Glutamatergic neuron (in vitro differentiated cells): ENCODE results near the gene IL1F10. TPM values are rescaled to one million over a fixed set of nuclear protein-coding genes. Genes with fewer than 3 reads are reported as not detected.
"Not testable (repeated sequence)": the region's sequence is repeated elsewhere in the genome, so short reads cannot be mapped to it uniquely, and the experiment has no call there.

Experiments
- DNase-seq: peaks from one replicate; pipeline ENCODE4 v3.0.0; 2022
- H3K27ac Mint-ChIP-seq: one replicate; pipeline ENCODE4 v1.8.0; 2020; ENCODE audit warnings: mild to moderate bottlenecking, mixed read lengths, inconsistent platforms; ENCODE audit not compliant: unreplicated experiment
- H3K27me3 Mint-ChIP-seq: one replicate; pipeline ENCODE4 v1.8.0; 2020; ENCODE audit warnings: mild to moderate bottlenecking, moderate library complexity, mixed read lengths, inconsistent platforms; ENCODE audit not compliant: unreplicated experiment
- H3K36me3 Mint-ChIP-seq: one replicate; pipeline ENCODE4 v1.8.0; 2020; ENCODE audit warnings: mild to moderate bottlenecking, mixed read lengths, inconsistent platforms; ENCODE audit not compliant: unreplicated experiment
- H3K4me1 Mint-ChIP-seq: one replicate; pipeline ENCODE4 v1.8.0; 2020; ENCODE audit warnings: mild to moderate bottlenecking, low read depth, mixed read lengths, inconsistent platforms; ENCODE audit not compliant: unreplicated experiment
- H3K4me3 Mint-ChIP-seq: one replicate; pipeline ENCODE4 v1.8.0; 2020; ENCODE audit warnings: mild to moderate bottlenecking, mixed read lengths, inconsistent platforms; ENCODE audit not compliant: unreplicated experiment
- H3K9me3 Mint-ChIP-seq: one replicate; pipeline ENCODE4 v1.8.0; 2020; ENCODE audit warnings: mild to moderate bottlenecking, moderate library complexity, mixed read lengths, inconsistent platforms; ENCODE audit not compliant: unreplicated experiment
- total RNA-seq: library from RNA; stranded (reverse); fragmentation: NEBNext Ultra II Directional; extraction: Animal tissue kit (Norgen Biotek cat#: 25700); gene quantifications from one replicate; pipeline ENCODE4 v1.2.1, GENCODE V29; 2021; ENCODE audit not compliant: unreplicated experiment
- TF ChIP-seq, protein P1 (sequence below): fragments of 200-600 bp; sonication (generic); IDR thresholded peaks from one replicate; pipeline ENCODE4 v1.5.0; 2021; ENCODE audit not compliant: partially characterized antibody, unreplicated experiment

Gene IL1F10
- total RNA-seq, 1 donor from 2014 or later: not detected

DNA sequence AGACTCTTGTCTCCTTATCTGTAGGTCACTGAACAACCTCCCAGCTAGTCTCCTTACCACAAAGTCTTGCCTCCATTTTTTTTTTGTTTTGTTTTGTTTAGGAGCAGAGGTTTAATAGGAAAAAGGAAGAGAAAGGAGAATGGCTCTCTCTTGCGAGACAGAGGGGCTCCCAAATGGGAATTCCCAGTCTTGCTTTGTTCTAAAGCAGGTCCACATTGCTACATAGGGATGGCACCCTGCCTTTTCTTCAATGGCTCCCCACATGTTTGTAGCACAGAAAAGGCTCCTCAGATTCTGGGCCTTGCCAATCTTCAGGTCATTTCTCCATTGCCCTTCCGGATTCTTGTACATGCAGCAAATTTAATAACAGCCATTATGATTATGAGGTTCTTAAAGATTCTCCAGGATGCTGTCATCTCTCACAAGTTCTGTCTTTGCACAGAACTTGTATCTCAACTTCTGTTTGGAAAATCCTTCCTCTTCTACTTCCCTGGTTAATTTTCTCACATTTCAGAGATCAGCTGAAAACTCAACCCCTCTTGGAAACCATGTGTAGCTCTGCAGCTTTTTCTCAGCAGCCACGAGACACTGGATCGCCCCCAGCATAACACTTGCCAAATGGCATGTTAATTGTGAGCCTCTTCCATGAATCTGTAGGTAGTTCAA lies 23.6 kb downstream of the IL1F10 start:
- no peak for DNase-seq
- Mint-ChIP-seq H3K27ac (no peak overlapping the region), H3K4me1 (no peaks in the 10 kb centered on the region), H3K9me3 (peaks cover 1% of the 10 kb centered on the region), H3K27me3 (no peaks in the 10 kb centered on the region), H3K4me3 (no peak overlapping the region), H3K36me3 (no peaks in the 10 kb centered on the region)
- TF ChIP-seq, protein P1, sequence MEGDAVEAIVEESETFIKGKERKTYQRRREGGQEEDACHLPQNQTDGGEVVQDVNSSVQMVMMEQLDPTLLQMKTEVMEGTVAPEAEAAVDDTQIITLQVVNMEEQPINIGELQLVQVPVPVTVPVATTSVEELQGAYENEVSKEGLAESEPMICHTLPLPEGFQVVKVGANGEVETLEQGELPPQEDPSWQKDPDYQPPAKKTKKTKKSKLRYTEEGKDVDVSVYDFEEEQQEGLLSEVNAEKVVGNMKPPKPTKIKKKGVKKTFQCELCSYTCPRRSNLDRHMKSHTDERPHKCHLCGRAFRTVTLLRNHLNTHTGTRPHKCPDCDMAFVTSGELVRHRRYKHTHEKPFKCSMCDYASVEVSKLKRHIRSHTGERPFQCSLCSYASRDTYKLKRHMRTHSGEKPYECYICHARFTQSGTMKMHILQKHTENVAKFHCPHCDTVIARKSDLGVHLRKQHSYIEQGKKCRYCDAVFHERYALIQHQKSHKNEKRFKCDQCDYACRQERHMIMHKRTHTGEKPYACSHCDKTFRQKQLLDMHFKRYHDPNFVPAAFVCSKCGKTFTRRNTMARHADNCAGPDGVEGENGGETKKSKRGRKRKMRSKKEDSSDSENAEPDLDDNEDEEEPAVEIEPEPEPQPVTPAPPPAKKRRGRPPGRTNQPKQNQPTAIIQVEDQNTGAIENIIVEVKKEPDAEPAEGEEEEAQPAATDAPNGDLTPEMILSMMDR: no peak

DNA sequence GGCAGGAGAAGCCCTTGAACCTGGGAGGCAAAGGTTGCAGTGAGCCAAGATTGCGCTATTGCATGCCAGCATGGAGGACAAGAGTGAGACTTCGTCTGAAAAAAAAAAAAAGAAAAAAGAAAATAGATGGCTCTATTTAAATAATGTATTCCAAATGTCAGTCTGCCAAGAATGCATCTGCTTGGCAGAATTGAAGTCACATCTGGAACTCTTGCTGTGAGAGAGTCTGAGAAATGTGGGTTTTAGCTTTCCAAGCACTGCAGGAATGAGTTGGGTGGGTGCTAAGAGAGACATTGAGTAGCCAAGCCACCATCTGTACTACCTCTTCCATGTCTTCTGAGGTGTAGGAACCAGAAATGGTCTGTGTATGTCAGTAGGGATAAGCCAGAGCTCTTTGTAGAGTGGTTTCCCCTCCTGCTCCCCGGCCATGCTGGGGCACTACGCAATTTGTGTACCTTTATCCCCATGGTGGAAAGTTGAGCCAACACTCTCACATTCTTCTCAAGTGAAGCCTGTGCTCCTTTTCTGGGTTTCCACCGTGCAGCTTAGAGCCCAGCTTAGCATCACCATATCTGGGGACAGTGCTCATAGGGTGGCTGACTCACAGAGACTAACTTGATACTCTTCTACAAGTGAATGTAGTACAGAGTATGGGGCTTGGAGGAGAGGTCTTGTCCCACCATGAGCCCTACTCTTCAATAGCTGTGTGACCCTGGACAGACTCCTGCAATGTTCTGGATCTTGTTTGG lies 25.3 kb downstream of the IL1F10 start:
- peaks cover 1% of the 10 kb centered on the region for H3K9me3 Mint-ChIP-seq
- H3K36me3 Mint-ChIP-seq: no peaks in the 10 kb centered on the region
- TF ChIP-seq, protein P1: no peak
- no peak for DNase-seq
- H3K4me1 Mint-ChIP-seq: no peaks in the 10 kb centered on the region
- no peak overlapping the region for H3K27ac Mint-ChIP-seq
- no peak overlapping the region for H3K4me3 Mint-ChIP-seq
- no peaks in the 10 kb centered on the region for H3K27me3 Mint-ChIP-seq

DNA sequence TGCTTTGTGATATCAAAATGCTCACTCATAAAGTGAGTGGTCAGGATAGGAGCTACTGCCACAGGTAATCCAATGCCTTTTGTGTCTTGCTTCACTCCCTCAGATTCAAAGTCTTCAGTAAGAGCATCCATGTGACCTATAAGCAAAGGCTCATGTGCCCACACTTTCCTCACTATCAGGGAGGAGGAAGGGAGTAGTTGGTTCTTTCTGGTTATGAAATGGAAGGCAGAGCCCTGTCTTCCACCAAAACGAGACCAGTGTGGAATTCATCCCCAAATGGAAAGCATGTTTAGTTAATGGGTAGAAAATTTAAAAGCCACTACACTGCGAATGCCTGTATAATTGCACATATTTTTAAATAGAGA lies 25.8 kb downstream of the IL1F10 start:
- Mint-ChIP-seq H3K9me3 (peaks cover 5% of the 10 kb centered on the region), H3K4me3 (no peak overlapping the region), H3K36me3 (no peaks in the 10 kb centered on the region), H3K4me1 (no peaks in the 10 kb centered on the region), H3K27ac (no peak overlapping the region), H3K27me3 (no peaks in the 10 kb centered on the region)
- TF ChIP-seq, protein P1: no peak
- no peak for DNase-seq

DNA sequence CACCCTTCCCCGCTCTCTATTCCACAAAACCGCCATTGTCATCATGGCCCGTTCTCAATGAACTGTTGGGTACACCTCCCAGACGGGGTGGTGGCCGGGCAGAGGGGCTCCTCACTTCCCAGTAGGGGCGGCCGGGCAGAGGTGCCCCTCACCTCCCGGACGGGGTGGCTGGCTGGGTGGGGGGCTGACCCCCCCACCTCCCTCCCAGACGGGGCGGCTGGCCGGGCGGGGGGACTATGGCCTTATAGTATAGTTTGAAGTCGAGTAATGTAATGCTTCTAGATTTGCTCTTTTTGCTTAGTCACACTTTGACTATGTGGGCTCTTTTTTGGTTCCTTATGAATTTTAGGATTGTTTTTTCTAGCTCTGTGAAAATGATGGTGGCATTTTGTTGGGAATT lies 28.5 kb downstream of the IL1F10 start:
- not testable (repeated sequence) for H3K27me3 Mint-ChIP-seq, H3K9me3 Mint-ChIP-seq, H3K4me1 Mint-ChIP-seq, H3K36me3 Mint-ChIP-seq, DNase-seq, H3K4me3 Mint-ChIP-seq
- peak overlapping the region; percentile 59 for H3K27ac Mint-ChIP-seq

DNA sequence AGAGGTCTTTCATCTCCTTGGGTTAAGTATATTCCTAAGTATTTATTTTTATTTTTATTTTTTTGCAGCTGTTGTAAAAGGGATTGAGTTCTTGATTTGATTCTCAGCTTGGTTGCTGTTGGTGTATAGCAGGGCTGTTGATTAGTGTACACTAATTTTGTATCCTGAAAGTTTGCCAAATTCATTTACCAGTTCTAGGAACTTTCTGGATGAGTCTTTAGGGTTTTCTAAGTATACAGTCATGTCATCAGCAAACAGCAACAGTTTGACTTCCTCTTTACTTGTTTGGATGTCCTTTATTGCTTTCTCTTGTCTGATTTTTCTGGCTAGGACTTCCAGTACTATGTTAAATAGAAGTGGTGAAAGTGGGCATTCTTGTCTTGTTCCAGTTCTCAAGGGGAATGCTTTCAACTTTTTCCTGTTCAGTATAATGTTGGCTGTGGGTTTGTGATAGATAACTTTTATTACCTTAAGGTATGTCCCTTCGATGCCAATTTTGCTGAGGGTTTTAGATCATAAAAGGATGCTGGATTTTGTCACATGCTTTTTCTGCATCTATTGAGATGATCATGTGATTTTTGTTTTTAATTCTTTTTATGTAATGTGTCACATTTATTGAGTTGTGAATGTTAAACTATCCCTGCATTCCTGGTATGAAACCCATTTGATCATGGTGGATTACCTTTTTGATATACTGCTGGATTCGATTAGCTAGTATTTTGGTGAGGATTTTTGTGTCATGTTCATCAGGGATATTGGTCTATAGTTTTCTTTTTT lies 29.3 kb downstream of the IL1F10 start:
- H3K27me3 Mint-ChIP-seq, H3K9me3 Mint-ChIP-seq, H3K4me3 Mint-ChIP-seq: not testable (repeated sequence)

More for the DNA sequence above, 29.3 kb downstream of the IL1F10 start:
- not testable (repeated sequence) for H3K4me1 Mint-ChIP-seq, DNase-seq, H3K36me3 Mint-ChIP-seq
- H3K27ac Mint-ChIP-seq: peak overlapping the region; percentile 59
